ENCODE data around the gene HIGD2A. TPM values are rescaled to one million over a fixed set of nuclear protein-coding genes. Genes with fewer than 3 reads are reported as not detected.
A peak's percentile ranks its signal among the peaks of the same experiment; 100 is the strongest.

Gene HIGD2A
- polyA plus RNA-seq, 1 of the 3 experiments (the other 2 are of a cell fraction), result 211 TPM

DNA sequence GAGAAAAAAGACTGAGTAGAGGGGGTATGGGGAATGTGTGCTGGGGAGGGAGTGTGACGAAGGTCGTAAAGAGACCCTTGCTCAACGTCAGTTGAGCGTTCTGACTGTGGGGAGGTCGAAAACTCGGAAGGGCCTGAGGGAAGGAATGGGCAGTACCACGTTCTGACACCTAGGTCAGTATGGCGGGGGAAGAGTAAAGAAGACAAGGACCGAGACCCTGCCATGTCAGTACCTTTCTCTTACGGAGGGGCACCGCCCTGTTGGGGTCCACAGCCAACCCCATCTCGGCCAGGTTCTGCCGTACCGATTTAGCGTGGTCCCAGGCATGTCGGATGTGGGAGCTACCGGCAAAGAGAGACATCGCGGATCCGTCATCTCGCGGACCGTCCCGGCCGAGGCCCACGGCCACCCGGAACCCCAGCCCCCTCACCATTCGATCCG lies 528 bp upstream of the HIGD2A start (continued):
- TF ChIP-seq, protein P1, sequence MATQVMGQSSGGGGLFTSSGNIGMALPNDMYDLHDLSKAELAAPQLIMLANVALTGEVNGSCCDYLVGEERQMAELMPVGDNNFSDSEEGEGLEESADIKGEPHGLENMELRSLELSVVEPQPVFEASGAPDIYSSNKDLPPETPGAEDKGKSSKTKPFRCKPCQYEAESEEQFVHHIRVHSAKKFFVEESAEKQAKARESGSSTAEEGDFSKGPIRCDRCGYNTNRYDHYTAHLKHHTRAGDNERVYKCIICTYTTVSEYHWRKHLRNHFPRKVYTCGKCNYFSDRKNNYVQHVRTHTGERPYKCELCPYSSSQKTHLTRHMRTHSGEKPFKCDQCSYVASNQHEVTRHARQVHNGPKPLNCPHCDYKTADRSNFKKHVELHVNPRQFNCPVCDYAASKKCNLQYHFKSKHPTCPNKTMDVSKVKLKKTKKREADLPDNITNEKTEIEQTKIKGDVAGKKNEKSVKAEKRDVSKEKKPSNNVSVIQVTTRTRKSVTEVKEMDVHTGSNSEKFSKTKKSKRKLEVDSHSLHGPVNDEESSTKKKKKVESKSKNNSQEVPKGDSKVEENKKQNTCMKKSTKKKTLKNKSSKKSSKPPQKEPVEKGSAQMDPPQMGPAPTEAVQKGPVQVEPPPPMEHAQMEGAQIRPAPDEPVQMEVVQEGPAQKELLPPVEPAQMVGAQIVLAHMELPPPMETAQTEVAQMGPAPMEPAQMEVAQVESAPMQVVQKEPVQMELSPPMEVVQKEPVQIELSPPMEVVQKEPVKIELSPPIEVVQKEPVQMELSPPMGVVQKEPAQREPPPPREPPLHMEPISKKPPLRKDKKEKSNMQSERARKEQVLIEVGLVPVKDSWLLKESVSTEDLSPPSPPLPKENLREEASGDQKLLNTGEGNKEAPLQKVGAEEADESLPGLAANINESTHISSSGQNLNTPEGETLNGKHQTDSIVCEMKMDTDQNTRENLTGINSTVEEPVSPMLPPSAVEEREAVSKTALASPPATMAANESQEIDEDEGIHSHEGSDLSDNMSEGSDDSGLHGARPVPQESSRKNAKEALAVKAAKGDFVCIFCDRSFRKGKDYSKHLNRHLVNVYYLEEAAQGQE (IDR thresholded peaks at IDR 0.05; ENCODE audit: low read depth, low read length), result no peak

DNA sequence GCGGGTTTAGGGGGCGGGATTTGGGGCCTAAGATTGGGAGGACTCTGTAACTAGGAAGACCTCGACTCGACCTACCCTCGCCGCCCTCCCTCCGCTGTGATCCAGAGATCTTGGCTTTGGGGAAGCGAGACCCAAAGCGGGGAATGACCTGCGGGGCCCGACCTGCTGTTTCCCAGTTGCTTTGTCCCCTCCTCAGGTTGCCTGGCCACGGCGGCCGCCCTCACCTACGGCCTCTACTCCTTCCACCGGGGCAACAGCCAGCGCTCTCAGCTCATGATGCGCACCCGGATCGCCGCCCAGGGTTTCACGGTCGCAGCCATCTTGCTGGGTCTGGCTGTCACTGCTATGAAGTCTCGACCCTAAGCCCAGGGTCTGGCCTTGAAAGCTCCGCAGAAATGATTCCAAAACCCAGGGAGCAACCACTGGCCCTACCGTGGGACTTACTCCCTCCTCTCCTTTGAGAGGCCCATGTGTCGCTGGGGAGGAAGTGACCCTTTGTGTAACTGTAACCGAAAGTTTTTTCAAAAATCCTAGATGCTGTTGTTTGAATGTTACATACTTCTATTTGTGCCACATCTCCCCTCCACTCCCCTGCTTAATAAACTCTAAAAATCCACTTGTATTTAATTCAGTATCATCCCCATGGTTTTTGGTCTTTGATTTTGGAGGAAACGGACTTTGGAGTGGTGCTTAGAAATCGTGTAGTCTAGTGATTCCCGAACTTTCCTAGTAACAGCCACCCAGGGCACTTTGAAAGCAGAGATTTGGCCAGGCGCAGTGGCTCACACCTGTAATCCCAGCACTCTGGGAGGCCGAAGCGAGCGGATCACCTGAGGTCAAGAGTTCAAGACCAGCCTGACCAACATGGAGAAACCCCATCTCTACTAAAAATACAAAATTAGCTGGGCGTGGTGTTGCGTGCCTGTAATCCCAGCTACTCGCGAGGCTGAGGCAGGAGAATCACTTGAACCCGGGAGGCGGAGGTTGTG lies 878 bp downstream of the HIGD2A start:
- peak overlapping the region; percentile 92 to 96 for H3K4me3 ChIP-seq (ENCODE audit: low read depth in 2 of 2, low read length in 1 of 2)
- H2AFZ ChIP-seq (ENCODE audit: low read depth), result peak overlapping the region; percentile 44; the same call in 1 of the 2 replicates
- H3K27ac ChIP-seq (ENCODE audit: low read depth in 2 of 2, low read length in 1 of 2), result peak overlapping the region; percentile 96 to 97
- H3K27me3 ChIP-seq (ENCODE audit: insufficient read depth), result no peaks in the 10 kb centered on the region
- H4K20me1 ChIP-seq (ENCODE audit: insufficient read depth), result no peaks in the 10 kb centered on the region
- peaks cover 51% of the 10 kb centered on the region for H3K79me2 ChIP-seq (ENCODE audit: insufficient read depth)
- H3F3A ChIP-seq (replicated peaks; ENCODE audit: insufficient read depth), result peaks cover 6% of the 10 kb centered on the region
- H3K9ac ChIP-seq, result peak overlapping the region; percentile 96
- WGBS (ENCODE audit: low lambda C conversion rate), result 25% methylated on average over 34 of the region's 41 CpGs
- H3K36me3 ChIP-seq (replicated peaks in 1 of 2; ENCODE audit: control insufficient read depth in 1 of 2, insufficient read depth in 2 of 2, low read length in 1 of 2), result peaks cover 11 to 32% of the 10 kb centered on the region in 2 experiments
- no peak for DNase-seq
- ChIA-PET POLR2A (interaction anchor here (0.9 to 2.0 kb wide), 5 partner anchors 15 to 976 kb away, joined by 3 to 7 read pairs (median 6); partner anchors contain the start of genes CLTB, KIAA1191 and RNF44), CTCF (interaction anchor here (2.5 kb wide), 1 partner anchor 28 kb away, joined by 7 read pairs; the partner anchor contains the start of gene KIAA1191)
- no peaks in the 10 kb centered on the region for H3K9me2 ChIP-seq
- TF ChIP-seq YY1 (IDR thresholded peaks at IDR 0.05; ENCODE audit: low read depth) (peak; percentile 85), MXI1 (IDR thresholded peaks at IDR 0.05; ENCODE audit: low read depth, low read length) (peak; percentile 62; the same call in 1 of the 2 replicates), FOXM1 (IDR thresholded peaks at IDR 0.05; ENCODE audit: low read depth) (no peak), CHD2 (IDR thresholded peaks at IDR 0.05; ENCODE audit: low read length, partially characterized antibody) (no peak), RFX5 (IDR thresholded peaks at IDR 0.05; ENCODE audit: low read length) (peak; percentile 70; the same call in 1 of the 2 replicates), NRF1 (IDR thresholded peaks at IDR 0.05; ENCODE audit: low read depth, low read length) (0 out of 2 replicates have a peak, but pooled peaks have one; percentile 9), POLR2AphosphoS5 (IDR thresholded peaks at IDR 0.05; ENCODE audit: low read depth, low read length) (peak; percentile 75)
- H3K4me2 ChIP-seq, result peak overlapping the region; percentile 87
- H3K9me3 ChIP-seq, result no peaks in the 10 kb centered on the region
- H3K4me1 ChIP-seq (ENCODE audit: control insufficient read depth in 1 of 2, insufficient read depth in 2 of 2, low read depth in 1 of 2, low read length in 1 of 2), result peaks cover 0 to 14% of the 10 kb centered on the region in 2 experiments; a peak in 2 of 4 replicates

DNA sequence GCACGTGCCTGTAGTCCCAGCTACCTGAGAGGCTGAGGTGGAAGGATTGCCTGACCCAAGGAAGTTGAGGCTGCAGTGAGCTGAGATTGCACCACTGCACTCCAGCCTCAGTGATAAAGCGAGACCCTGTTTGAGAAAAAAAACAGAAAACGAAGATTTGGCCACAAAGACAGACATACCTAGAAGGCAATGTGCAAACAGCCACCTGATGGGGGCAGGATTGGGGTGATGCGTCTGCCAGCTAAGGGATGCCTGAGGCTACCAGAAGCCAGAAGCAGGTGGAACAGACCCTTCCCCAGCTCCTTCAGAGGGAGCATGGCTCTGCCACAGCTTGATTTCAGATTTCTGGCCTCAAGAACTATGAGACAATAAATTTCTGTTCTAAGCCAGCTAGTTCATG lies 2.9 kb downstream of the HIGD2A start:
- POLR2A ChIA-PET, result interaction anchor here (1.5 kb wide), 1 partner anchor 14 kb away, joined by 6 read pairs; no protein-coding TSS in a partner anchor
- 99% methylated on average over 4 of the region's 4 CpGs for WGBS (ENCODE audit: low lambda C conversion rate)
- H3F3A ChIP-seq (replicated peaks; ENCODE audit: insufficient read depth), result peaks cover 6% of the 10 kb centered on the region
- TF ChIP-seq SIN3A (IDR thresholded peaks at IDR 0.05; ENCODE audit: borderline replicate concordance, low read depth, low read length) (no peak), TEAD4 (IDR thresholded peaks at IDR 0.05; ENCODE audit: borderline replicate concordance, insufficient read depth) (no peak), SMC3 (IDR thresholded peaks at IDR 0.05; ENCODE audit: low read depth, low read length) (no peak)
- TF ChIP-seq, protein P2, sequence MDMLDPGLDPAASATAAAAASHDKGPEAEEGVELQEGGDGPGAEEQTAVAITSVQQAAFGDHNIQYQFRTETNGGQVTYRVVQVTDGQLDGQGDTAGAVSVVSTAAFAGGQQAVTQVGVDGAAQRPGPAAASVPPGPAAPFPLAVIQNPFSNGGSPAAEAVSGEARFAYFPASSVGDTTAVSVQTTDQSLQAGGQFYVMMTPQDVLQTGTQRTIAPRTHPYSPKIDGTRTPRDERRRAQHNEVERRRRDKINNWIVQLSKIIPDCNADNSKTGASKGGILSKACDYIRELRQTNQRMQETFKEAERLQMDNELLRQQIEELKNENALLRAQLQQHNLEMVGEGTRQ (IDR thresholded peaks at IDR 0.05; ENCODE audit: borderline replicate concordance, low read depth, low read length), result no peak
- TF ChIP-seq, protein P3, sequence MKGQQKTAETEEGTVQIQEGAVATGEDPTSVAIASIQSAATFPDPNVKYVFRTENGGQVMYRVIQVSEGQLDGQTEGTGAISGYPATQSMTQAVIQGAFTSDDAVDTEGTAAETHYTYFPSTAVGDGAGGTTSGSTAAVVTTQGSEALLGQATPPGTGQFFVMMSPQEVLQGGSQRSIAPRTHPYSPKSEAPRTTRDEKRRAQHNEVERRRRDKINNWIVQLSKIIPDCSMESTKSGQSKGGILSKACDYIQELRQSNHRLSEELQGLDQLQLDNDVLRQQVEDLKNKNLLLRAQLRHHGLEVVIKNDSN (IDR thresholded peaks at IDR 0.05; ENCODE audit: borderline replicate concordance, low read depth), result no peak
- TF ChIP-seq, protein P4, sequence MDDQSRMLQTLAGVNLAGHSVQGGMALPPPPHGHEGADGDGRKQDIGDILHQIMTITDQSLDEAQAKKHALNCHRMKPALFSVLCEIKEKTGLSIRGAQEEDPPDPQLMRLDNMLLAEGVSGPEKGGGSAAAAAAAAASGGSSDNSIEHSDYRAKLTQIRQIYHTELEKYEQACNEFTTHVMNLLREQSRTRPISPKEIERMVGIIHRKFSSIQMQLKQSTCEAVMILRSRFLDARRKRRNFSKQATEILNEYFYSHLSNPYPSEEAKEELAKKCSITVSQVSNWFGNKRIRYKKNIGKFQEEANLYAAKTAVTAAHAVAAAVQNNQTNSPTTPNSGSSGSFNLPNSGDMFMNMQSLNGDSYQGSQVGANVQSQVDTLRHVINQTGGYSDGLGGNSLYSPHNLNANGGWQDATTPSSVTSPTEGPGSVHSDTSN (IDR thresholded peaks at IDR 0.05), result no peak

More for the DNA sequence above, 2.9 kb downstream of the HIGD2A start:
- Histone ChIP-seq H3K27me3 (ENCODE audit: insufficient read depth) (no peaks in the 10 kb centered on the region), H3K27ac (ENCODE audit: low read depth in 2 of 2, low read length in 1 of 2) (no peak overlapping the region), H3K9me3 (no peaks in the 10 kb centered on the region), H3K36me3 (replicated peaks in 1 of 2; ENCODE audit: control insufficient read depth in 1 of 2, insufficient read depth in 2 of 2, low read length in 1 of 2) (peaks cover 5 to 13% of the 10 kb centered on the region in 2 experiments), H2AFZ (ENCODE audit: low read depth) (no peak overlapping the region), H4K20me1 (ENCODE audit: insufficient read depth) (no peaks in the 10 kb centered on the region), H3K4me2 (no peak overlapping the region), H3K9ac (no peak overlapping the region), H3K4me1 (ENCODE audit: control insufficient read depth in 1 of 2, insufficient read depth in 2 of 2, low read depth in 1 of 2, low read length in 1 of 2) (peaks cover 0 to 9% of the 10 kb centered on the region in 2 experiments; a peak in 2 of 4 replicates), H3K79me2 (ENCODE audit: insufficient read depth) (peaks cover 36% of the 10 kb centered on the region), H3K9me2 (no peaks in the 10 kb centered on the region), H3K4me3 (ENCODE audit: low read depth in 2 of 2, low read length in 1 of 2) (no peak overlapping the region)
- DNase-seq, result no peak
- CTCF ChIA-PET, result interaction anchor here (1.5 kb wide), 1 partner anchor 30 kb away, joined by 3 read pairs; the partner anchor contains the start of gene KIAA1191

Data from SK-N-SH (cell line).